Stimulated activated effector memory CD8-positive, alpha-beta T cell treated with anti-CD3 and anti-CD28 coated beads, Interleukin-12 subunit alpha, Interleukin-12 subunit beta, amount 100 ng/mL, for 72 hours (primary cell): ENCODE measurements around the gene HDAC11.
"Not testable (repeated sequence)": the region's sequence is repeated elsewhere in the genome, so short reads cannot be mapped to it uniquely, and the experiment has no call there.

Source experiments
- ATAC-seq: fragments of 150-1000 bp; cut with Tn5 transposase; 2 replicates; pipeline ENCODE4 v1.10.0; 2021
- DNase-seq, 2 donors: peaks; one replicate each; pipeline ENCODE4 v3.0.0; 2021 to 2022; ENCODE audit warnings: low spot score in 2 of 2
- H3K27ac Mint-ChIP-seq: one replicate; pipeline ENCODE4 v1.8.0; 2022; ENCODE audit warnings: mild to moderate bottlenecking, mixed read lengths
- H3K36me3 Mint-ChIP-seq: one replicate; pipeline ENCODE4 v1.8.0; 2022; ENCODE audit warnings: mild to moderate bottlenecking, mixed read lengths
- H3K4me1 Mint-ChIP-seq: one replicate; pipeline ENCODE4 v1.8.0; 2022; ENCODE audit warnings: mixed read lengths
- H3K4me3 Mint-ChIP-seq: one replicate; pipeline ENCODE4 v1.8.0; 2022; ENCODE audit warnings: mild to moderate bottlenecking, mixed read lengths
- H3K9me3 Mint-ChIP-seq: one replicate; pipeline ENCODE4 v1.8.0; 2022; ENCODE audit warnings: mixed read lengths

Gene HDAC11

GRCh38 chr3:13495351-13495813 is 15.3 kb downstream of the HDAC11 start:
- no peak overlapping the region for H3K4me3 Mint-ChIP-seq
- DNase-seq = no peak

GRCh38 chr3:13495921-13496723 is 16.0 kb downstream of the HDAC11 start:
- H3K36me3 Mint-ChIP-seq = no peaks in the 10 kb centered on the region
- peaks cover 22% of the 10 kb centered on the region for H3K4me1 Mint-ChIP-seq
- H3K4me3 Mint-ChIP-seq = no peak overlapping the region
- ATAC-seq = peak; percentile 84
- no peaks in the 10 kb centered on the region for H3K9me3 Mint-ChIP-seq
- no peak overlapping the region for H3K27ac Mint-ChIP-seq
- peak; percentile 58 to 81 for DNase-seq

More at GRCh38 chr3:13495351-13495813, 15.3 kb downstream of the HDAC11 start:
- Mint-ChIP-seq H3K36me3 (no peaks in the 10 kb centered on the region), H3K27ac (peak overlapping the region; percentile 74), H3K4me1 (peaks cover 22% of the 10 kb centered on the region), H3K9me3 (no peaks in the 10 kb centered on the region)
- no peak for ATAC-seq

GRCh38 chr3:13496879-13497278 is 16.8 kb downstream of the HDAC11 start:
- no peak overlapping the region for H3K4me3 Mint-ChIP-seq
- no peaks in the 10 kb centered on the region for H3K36me3 Mint-ChIP-seq
- peaks cover 22% of the 10 kb centered on the region for H3K4me1 Mint-ChIP-seq
- DNase-seq (no peak), ATAC-seq (no peak)
- H3K27ac Mint-ChIP-seq = no peak overlapping the region
- H3K9me3 Mint-ChIP-seq = no peaks in the 10 kb centered on the region

- ATAC-seq = no peak
- no peak for DNase-seq
- Mint-ChIP-seq H3K36me3 (no peaks in the 10 kb centered on the region), H3K4me3 (no peak overlapping the region), H3K9me3 (no peaks in the 10 kb centered on the region), H3K27ac (no peak overlapping the region), H3K4me1 (peaks cover 22% of the 10 kb centered on the region)
These were observed 17.3 kb downstream of the HDAC11 start for GRCh38 chr3:13497386-13497785.

GRCh38 chr3:13498354-13499060 is 18.4 kb downstream of the HDAC11 start:
- no peak overlapping the region for H3K27ac Mint-ChIP-seq
- DNase-seq (no peak), ATAC-seq (no peak)
- no peaks in the 10 kb centered on the region for H3K36me3 Mint-ChIP-seq
- no peak overlapping the region for H3K4me3 Mint-ChIP-seq
- peaks cover 16% of the 10 kb centered on the region for H3K4me1 Mint-ChIP-seq
- no peaks in the 10 kb centered on the region for H3K9me3 Mint-ChIP-seq

- H3K4me1 Mint-ChIP-seq = peaks cover 12% of the 10 kb centered on the region
- not testable (repeated sequence) for H3K36me3 Mint-ChIP-seq, DNase-seq, H3K27ac Mint-ChIP-seq, ATAC-seq, H3K4me3 Mint-ChIP-seq, H3K9me3 Mint-ChIP-seq
These were observed 19.1 kb downstream of the HDAC11 start for GRCh38 chr3:13499246-13499645.

- H3K27ac Mint-ChIP-seq = peak overlapping the region; percentile 30
- no peak for DNase-seq
- no peaks in the 10 kb centered on the region for H3K36me3 Mint-ChIP-seq
- peaks cover 4% of the 10 kb centered on the region for H3K4me1 Mint-ChIP-seq
- no peak overlapping the region for H3K4me3 Mint-ChIP-seq
- no peak for ATAC-seq
- H3K9me3 Mint-ChIP-seq = no peaks in the 10 kb centered on the region
These were observed 20.2 kb downstream of the HDAC11 start for GRCh38 chr3:13500133-13500885.

- Mint-ChIP-seq H3K4me1 (no peaks in the 10 kb centered on the region), H3K9me3 (no peaks in the 10 kb centered on the region), H3K4me3 (no peak overlapping the region), H3K27ac (peak overlapping the region; percentile 30), H3K36me3 (no peaks in the 10 kb centered on the region)
- DNase-seq (no peak), ATAC-seq (no peak)
These were observed 20.9 kb downstream of the HDAC11 start for GRCh38 chr3:13501056-13501455.

- H3K4me1 Mint-ChIP-seq = no peaks in the 10 kb centered on the region
- no peak overlapping the region for H3K4me3 Mint-ChIP-seq
- no peak overlapping the region for H3K27ac Mint-ChIP-seq
- DNase-seq (no peak), ATAC-seq (no peak)
- H3K9me3 Mint-ChIP-seq = no peaks in the 10 kb centered on the region
- no peaks in the 10 kb centered on the region for H3K36me3 Mint-ChIP-seq
These were observed 21.4 kb downstream of the HDAC11 start for GRCh38 chr3:13501521-13501920.

- Mint-ChIP-seq H3K9me3 (no peaks in the 10 kb centered on the region), H3K4me3 (no peak overlapping the region), H3K36me3 (no peaks in the 10 kb centered on the region), H3K4me1 (no peaks in the 10 kb centered on the region), H3K27ac (no peak overlapping the region)
- no peak for ATAC-seq
- DNase-seq = no peak
These were observed 22.1 kb downstream of the HDAC11 start for GRCh38 chr3:13501958-13502790.

- Mint-ChIP-seq H3K4me3 (no peak overlapping the region), H3K9me3 (no peaks in the 10 kb centered on the region), H3K36me3 (no peaks in the 10 kb centered on the region), H3K27ac (no peak overlapping the region), H3K4me1 (no peaks in the 10 kb centered on the region)
- ATAC-seq (no peak), DNase-seq (no peak)
These were observed 22.6 kb downstream of the HDAC11 start for GRCh38 chr3:13502791-13503060.

- Mint-ChIP-seq H3K4me1 (no peaks in the 10 kb centered on the region), H3K27ac (no peak overlapping the region), H3K36me3 (no peaks in the 10 kb centered on the region), H3K9me3 (no peaks in the 10 kb centered on the region), H3K4me3 (no peak overlapping the region)
- ATAC-seq (no peak), DNase-seq (no peak)
These were observed 24.2 kb downstream of the HDAC11 start for GRCh38 chr3:13504161-13504831.

- no peaks in the 10 kb centered on the region for H3K36me3 Mint-ChIP-seq
- no peak overlapping the region for H3K4me3 Mint-ChIP-seq
- ATAC-seq = no peak
- DNase-seq = no peak
- no peaks in the 10 kb centered on the region for H3K9me3 Mint-ChIP-seq
- H3K27ac Mint-ChIP-seq = no peak overlapping the region
- H3K4me1 Mint-ChIP-seq = no peaks in the 10 kb centered on the region
These were observed 25.3 kb downstream of the HDAC11 start for GRCh38 chr3:13505147-13506130.

GRCh38 chr3:13506239-13506638 is 26.1 kb downstream of the HDAC11 start:
- no peak overlapping the region for H3K4me3 Mint-ChIP-seq
- ATAC-seq (no peak), DNase-seq (no peak)
- no peaks in the 10 kb centered on the region for H3K36me3 Mint-ChIP-seq
- H3K27ac Mint-ChIP-seq = no peak overlapping the region
- H3K4me1 Mint-ChIP-seq = no peaks in the 10 kb centered on the region
- H3K9me3 Mint-ChIP-seq = no peaks in the 10 kb centered on the region
